ENCODE data around the gene SNCA.

The SNCA gene

DNA sequence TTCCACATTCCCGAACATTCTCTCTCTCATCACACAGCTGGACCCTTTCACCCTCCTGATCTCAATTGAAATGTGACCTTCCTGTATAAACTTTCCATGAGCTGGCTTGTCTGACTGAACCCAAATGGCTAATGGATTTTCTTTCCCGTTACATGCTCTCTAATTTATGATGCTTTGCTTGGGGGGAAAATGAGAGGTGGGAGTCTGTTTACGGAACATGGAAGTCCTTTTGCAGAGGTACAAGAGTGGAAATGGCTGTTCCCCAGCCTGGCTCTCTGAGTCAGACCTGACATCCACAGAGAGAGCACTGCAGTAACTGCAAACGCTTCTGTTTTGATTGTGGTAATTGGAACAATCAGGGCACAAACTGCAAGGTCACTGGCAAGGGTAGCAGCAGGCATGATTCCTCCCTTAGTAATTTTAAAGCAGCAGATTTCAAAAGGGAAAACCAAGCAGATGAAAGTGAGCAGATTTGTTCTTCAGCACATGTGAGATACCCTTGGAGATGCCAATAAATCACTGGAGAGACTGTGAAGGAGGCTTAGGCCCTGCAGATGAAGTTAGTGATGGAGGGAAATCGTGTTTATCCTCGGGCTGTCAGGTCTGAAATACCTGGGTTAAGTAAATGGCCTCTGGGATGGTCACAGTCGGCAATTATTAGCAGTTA lies 83.9 kb downstream of the SNCA start:
- no peak for DNase-seq

DNA sequence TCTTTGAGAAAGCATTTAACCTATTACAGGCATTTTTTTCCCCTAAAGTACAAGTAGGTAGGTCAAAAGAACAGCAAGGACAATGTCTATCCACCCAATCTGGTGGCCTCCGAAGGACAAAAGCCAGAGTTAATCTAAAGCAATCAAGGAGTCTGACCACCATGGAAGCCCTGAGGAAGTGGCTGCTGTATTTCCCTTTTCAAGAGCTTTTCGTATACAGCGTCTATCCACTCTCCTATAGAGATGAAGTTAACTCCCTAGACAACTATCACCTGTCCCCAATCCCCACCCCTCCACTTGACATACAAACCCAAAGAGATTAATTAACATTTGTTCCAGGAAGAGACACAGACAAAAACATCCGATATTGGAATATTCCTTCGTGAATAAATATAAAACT lies 85.5 kb downstream of the SNCA start:
- DNase-seq, result no peak

GRCh38 chr4:89746377-89746776 lies 90.6 kb downstream of the SNCA start:
- DNase-seq, result no peak

DNA sequence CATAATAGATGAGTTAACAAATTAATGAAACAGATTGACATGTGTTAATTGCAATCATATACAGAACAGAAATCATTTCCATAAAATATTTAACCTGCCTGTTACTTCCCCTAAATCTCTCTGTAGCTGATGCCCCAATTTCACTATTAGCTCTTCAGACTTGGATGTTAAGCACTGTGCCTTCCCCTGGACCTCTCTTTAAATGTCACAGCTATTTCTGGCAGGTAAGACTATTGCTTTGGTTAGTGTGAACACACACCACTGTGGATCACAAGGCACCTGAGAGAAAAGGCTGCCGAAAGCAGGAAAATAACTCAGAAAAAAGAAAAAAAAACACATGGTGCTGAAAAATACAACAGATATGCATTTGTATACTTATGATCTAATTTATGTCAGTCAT lies 91.3 kb downstream of the SNCA start:
- DNase-seq, result no peak

GRCh38 chr4:89744914-89745313 lies 92.0 kb downstream of the SNCA start:
- DNase-seq, result no peak

DNA sequence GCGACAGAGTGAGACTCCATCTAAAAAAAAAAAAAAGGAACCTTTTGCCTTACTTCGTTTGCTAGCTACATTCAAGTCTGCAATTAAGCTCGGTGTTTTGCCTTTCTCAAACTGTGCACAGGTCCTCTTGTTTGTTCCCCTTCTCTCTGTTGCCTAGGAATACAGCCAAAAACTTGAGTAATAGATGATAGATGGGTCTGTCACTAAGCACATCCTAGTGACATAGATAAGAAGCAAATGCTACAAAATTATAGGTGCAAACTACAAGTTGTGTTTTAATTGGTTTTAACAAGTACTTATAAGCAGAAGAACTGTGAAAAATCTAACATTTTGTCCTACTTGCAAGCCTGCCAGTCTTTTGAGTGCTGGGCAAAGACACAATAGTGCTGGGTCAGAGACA lies 95.2 kb downstream of the SNCA start:
- no peak for DNase-seq

- no peak for DNase-seq
Observed at GRCh38 chr4:89739311-89739988, 97.5 kb downstream of the SNCA start.

GRCh38 chr4:89737888-89738287 lies 99.1 kb downstream of the SNCA start:
- DNase-seq, result no peak

DNA sequence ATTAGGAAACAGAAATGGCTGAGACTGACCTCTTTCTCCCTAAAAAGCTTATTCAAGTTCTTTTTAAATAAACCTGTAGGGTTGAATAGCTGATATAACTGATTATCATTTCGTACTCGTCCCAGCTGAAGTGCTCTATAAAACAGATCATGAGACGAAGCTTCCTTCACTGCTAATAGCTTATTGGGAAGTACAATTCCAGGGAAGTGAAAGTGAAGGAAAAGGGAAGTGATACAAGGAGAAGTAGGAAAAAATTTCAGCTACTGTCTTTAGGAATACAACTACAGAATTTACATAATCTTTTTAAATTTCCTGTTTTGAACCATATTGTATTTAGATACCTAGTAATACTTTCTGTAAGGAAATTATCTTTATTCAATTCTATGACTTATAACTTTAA lies 103.0 kb downstream of the SNCA start:
- DNase-seq, result no peak

DNA sequence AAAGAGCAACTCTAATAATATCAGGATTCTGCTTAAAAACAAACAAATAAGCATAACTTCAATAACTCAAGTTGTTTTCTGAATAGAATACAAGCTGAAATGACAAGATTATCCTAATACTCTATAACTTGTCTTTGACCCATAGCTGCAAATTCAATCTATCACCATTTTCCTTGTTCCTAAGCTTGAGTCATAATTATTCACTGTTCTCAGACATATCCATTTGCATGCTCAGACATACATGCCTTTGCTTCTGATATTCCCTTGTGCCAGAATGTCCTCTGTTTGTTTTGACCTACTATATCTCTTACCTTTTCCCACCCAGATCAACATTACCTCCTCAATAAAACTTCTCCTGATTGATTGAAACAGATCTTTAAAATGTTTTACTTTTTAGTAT lies 109.7 kb downstream of the SNCA start:
- DNase-seq, result no peak

- DNase-seq, result no peak
Observed at GRCh38 chr4:89725268-89725667, 111.7 kb downstream of the SNCA start.

- DNase-seq, result no peak
Observed at GRCh38 chr4:89724716-89725115, 112.2 kb downstream of the SNCA start.

DNA sequence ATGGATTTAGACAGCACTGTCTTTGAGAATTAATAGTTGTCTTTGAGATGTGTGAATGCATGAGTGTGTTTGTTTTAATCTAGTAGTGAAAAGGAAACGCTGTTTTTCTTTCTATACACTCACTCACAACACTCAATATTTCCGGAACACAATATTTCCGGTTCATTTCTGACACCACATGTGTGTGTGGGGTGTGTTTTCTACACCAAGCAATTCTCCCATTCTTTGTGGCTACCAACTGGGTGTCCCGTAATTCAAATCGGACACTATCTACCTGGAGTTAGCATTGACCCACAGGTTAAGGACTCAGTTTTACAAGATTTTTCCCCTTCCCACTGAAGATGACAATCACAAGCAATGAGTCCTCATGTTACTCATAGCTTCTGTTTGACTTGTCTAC lies 113.9 kb downstream of the SNCA start:
- DNase-seq, result no peak

GRCh38 chr4:89722517-89722916 lies 114.4 kb downstream of the SNCA start:
- no peak for DNase-seq

GRCh38 chr4:89720981-89721380 lies 116.0 kb downstream of the SNCA start:
- DNase-seq, result no peak

GRCh38 chr4:89719536-89720090 lies 117.3 kb downstream of the SNCA start:
- DNase-seq, result no peak

DNA sequence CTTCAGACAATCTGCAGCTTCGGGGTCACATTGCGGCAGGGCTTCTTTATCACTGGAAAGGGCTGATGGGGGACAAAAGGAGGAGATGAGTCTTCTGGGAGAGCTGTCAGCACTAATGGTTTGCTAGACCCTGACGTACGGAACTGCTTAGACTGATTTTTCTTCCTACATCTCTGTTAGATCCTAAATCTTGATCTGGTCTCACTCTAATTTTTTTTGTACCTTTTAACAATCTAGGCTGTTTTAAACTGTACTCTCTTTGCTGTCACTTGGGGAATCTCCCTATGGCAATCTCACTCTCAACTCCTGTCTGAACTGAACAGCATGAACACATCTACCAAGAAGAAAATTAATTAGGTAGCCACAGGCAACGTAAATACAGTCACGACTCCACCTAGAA lies 120.1 kb downstream of the SNCA start:
- no peak for DNase-seq

GRCh38 chr4:89715631-89716030 lies 121.3 kb downstream of the SNCA start:
- DNase-seq, result no peak

- no peak for DNase-seq
Observed at GRCh38 chr4:89712827-89713226, 124.1 kb downstream of the SNCA start.

DNA sequence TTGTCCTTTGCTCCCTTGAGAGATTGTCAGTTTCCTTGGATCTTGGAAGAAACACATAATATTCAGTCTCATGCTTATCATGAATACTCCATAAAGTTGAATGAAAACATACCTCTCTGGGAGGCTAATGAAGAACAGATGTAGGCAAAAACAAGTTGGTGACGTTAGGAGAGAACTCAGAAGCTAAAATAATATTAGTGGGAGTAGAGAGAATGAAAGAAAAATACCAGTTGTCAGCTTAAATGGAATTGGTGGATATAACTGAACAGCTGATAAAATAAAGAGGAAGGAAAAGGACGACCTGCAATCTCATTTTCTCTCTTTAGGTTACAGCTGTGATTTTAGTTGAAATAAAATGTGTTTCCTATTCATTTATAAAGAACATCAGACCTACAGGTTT lies 124.8 kb downstream of the SNCA start:
- DNase-seq, result no peak

DNA sequence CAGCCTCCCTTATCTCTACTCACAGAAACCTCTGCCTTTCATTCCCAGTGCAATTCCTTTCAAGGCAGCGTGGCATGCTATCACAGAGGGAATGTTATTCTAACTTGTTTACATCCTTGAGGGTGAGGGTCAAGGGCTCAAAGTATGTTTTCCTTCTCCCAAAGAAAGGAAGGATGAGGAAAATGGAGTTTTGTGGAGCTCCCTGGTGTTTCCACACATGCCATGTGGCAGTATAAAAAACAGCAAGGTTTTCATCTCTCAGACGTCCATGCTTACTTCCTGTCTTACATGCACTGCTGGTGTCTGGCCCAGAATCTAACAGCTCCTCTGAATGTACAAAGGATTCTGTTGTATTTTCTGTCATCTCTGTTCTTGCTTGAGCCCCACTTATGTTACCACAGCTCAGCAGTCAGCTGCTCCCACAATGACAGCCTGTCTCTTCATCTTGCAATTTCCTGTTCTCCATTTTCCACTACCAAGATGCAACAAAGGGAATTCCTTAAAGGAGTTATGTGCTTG lies 128.0 kb downstream of the SNCA start:
- no peak for DNase-seq

DNA sequence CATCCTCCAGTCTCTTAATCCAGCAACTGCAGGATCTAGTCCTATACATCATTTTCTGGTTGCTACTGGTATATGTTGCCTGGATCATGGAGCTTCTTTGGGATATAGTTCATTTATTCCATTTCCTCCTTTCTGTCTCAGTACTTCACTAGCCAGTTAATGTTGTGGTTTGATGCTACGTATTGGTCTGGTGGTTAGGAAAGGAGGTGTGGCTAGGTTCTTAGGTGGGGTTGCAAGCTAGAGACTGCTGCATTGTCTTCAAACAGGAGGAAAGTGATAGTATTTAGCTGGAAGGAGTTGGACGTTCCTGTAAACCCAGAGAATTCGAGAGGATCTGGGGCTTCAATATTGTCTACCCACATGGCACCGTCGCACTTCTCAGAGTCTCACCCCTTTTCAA lies 129.5 kb downstream of the SNCA start:
- DNase-seq, result no peak

- DNase-seq, result no peak
Observed at GRCh38 chr4:89704651-89705395, 132.1 kb downstream of the SNCA start.

Measured in CD4-positive, alpha-beta T cell treated with Interleukin-1 beta for 1 hour (primary cell).